ENCODE data around the gene NRROS.

GRCh38 chr3:196625331-196625730, 14.2 kb upstream of the NRROS start:
- TF ChIP-seq CTCF (IDR thresholded peaks at IDR 0.05) (no peak), POLR2A (IDR thresholded peaks at IDR 0.05) (no peak)

All from adrenal gland (tissue), 5 donors.